Measurements from ENCODE around the gene HTR3E.

The HTR3E gene

GRCh38 chr3:184099806-184100686 lies 3.2 kb downstream of the HTR3E start:
- no peak overlapping the region for H3K9ac ChIP-seq (ENCODE audit: low read length)
- no peaks in the 10 kb centered on the region for H4K20me1 ChIP-seq (ENCODE audit: insufficient read depth, low read length)
- no peaks in the 10 kb centered on the region for H3K9me3 ChIP-seq (replicated peaks; ENCODE audit: insufficient read depth, low read length)
- peak overlapping the region; percentile 16 for H2AFZ ChIP-seq (ENCODE audit: low read length)
- no peaks in the 10 kb centered on the region for H3K4me1 ChIP-seq (ENCODE audit: low read length)
- no peak for TF ChIP-seq EZH2 (optimal IDR thresholded peaks at IDR 0.05; ENCODE audit: low read depth, low read length)
- TF ChIP-seq EZH2phosphoT487 (IDR thresholded peaks at IDR 0.05; ENCODE audit: low read length): no peak
- no peak for TF ChIP-seq CTCF (IDR thresholded peaks at IDR 0.05; ENCODE audit: low read length)
- no peaks in the 10 kb centered on the region for H3K9me2 ChIP-seq (replicated peaks; ENCODE audit: insufficient read depth, low read length)
- no peaks in the 10 kb centered on the region for H3F3A ChIP-seq (ENCODE audit: insufficient read depth, low read length)
- H3K27me3 ChIP-seq (replicated peaks; ENCODE audit: insufficient read depth, low read length): no peaks in the 10 kb centered on the region
- no peak for DNase-seq
- H3K36me3 ChIP-seq (replicated peaks; ENCODE audit: insufficient read depth, low read length): no peaks in the 10 kb centered on the region
- H3K27ac ChIP-seq (ENCODE audit: low read length): no peak overlapping the region
- no peaks in the 10 kb centered on the region for H3K79me2 ChIP-seq (ENCODE audit: low read length)
- no peak overlapping the region for H3K4me3 ChIP-seq (ENCODE audit: low read length)
- H3K4me2 ChIP-seq (ENCODE audit: low read depth, low read length): no peak overlapping the region

DNA sequence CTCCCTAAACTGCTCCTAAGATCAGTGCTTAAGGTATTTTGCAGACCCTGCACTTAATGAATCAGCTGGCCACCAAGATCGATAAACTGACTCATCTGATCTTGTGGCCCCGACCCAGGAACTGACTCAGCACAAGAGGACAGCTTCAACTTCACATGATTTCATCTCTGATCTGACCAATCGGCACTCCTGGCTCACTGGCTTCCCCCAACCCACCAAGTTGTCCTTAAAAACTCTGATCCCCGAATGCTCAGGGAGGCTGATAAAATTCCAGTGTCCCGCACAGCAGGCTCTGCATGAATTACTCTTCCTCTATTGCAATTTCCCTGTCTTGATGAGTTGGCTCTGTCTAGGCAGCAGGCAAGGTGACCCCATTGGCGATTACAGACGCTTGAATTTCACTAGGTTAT lies 13.5 kb downstream of the HTR3E start:
- Histone ChIP-seq H3K9ac (ENCODE audit: low read length) (no peak overlapping the region), H4K20me1 (ENCODE audit: insufficient read depth, low read length) (no peaks in the 10 kb centered on the region), H3K27ac (ENCODE audit: low read length) (no peak overlapping the region), H3K36me3 (replicated peaks; ENCODE audit: insufficient read depth, low read length) (no peaks in the 10 kb centered on the region), H3K9me2 (replicated peaks; ENCODE audit: insufficient read depth, low read length) (no peaks in the 10 kb centered on the region), H3K79me2 (ENCODE audit: low read length) (no peaks in the 10 kb centered on the region), H3F3A (ENCODE audit: insufficient read depth, low read length) (no peaks in the 10 kb centered on the region), H3K9me3 (replicated peaks; ENCODE audit: insufficient read depth, low read length) (no peaks in the 10 kb centered on the region), H3K27me3 (replicated peaks; ENCODE audit: insufficient read depth, low read length) (0 out of 2 replicates have a peak, but pooled peaks cover 3% of the 10 kb centered on the region), H3K4me3 (ENCODE audit: low read length) (no peak overlapping the region), H2AFZ (ENCODE audit: low read length) (no peak overlapping the region), H3K4me2 (ENCODE audit: low read depth, low read length) (no peak overlapping the region), H3K4me1 (ENCODE audit: low read length) (no peaks in the 10 kb centered on the region)
- TF ChIP-seq CTCF (IDR thresholded peaks at IDR 0.05; ENCODE audit: low read length) (no peak), EZH2 (optimal IDR thresholded peaks at IDR 0.05; ENCODE audit: low read depth, low read length) (no peak), EZH2phosphoT487 (IDR thresholded peaks at IDR 0.05; ENCODE audit: low read length) (no peak)
- no peak for DNase-seq

- DNase-seq: no peak
- H3K27ac ChIP-seq (ENCODE audit: low read length): no peak overlapping the region
- no peaks in the 10 kb centered on the region for H4K20me1 ChIP-seq (ENCODE audit: insufficient read depth, low read length)
- H3K79me2 ChIP-seq (ENCODE audit: low read length): no peaks in the 10 kb centered on the region
- 0 out of 2 replicates have a peak, but pooled peaks cover 5% of the 10 kb centered on the region for H3F3A ChIP-seq (ENCODE audit: insufficient read depth, low read length)
- H3K9me2 ChIP-seq (replicated peaks; ENCODE audit: insufficient read depth, low read length): no peaks in the 10 kb centered on the region
- no peak for TF ChIP-seq EZH2 (optimal IDR thresholded peaks at IDR 0.05; ENCODE audit: low read depth, low read length)
- TF ChIP-seq EZH2phosphoT487 (IDR thresholded peaks at IDR 0.05; ENCODE audit: low read length): no peak
- TF ChIP-seq CTCF (IDR thresholded peaks at IDR 0.05; ENCODE audit: low read length): no peak
- peaks cover 6% of the 10 kb centered on the region; the same call in 1 of the 2 replicates for H3K27me3 ChIP-seq (replicated peaks; ENCODE audit: insufficient read depth, low read length)
- H3K4me1 ChIP-seq (ENCODE audit: low read length): 0 out of 2 replicates have a peak, but pooled peaks cover 6% of the 10 kb centered on the region
- H3K4me2 ChIP-seq (ENCODE audit: low read depth, low read length): no peak overlapping the region
- no peak overlapping the region for H2AFZ ChIP-seq (ENCODE audit: low read length)
- H3K9ac ChIP-seq (ENCODE audit: low read length): no peak overlapping the region
- no peak overlapping the region for H3K4me3 ChIP-seq (ENCODE audit: low read length)
- H3K9me3 ChIP-seq (replicated peaks; ENCODE audit: insufficient read depth, low read length): no peaks in the 10 kb centered on the region
- H3K36me3 ChIP-seq (replicated peaks; ENCODE audit: insufficient read depth, low read length): no peaks in the 10 kb centered on the region
These were observed 19.2 kb downstream of the HTR3E start for GRCh38 chr3:184116017-184116416.
